Adrenal gland (tissue), 12 donors: ENCODE measurements around the gene SLC25A52. TPM values are rescaled to one million over a fixed set of nuclear protein-coding genes. Genes with fewer than 3 reads are reported as not detected.
A peak's percentile ranks its signal among the peaks of the same experiment; 100 is the strongest.

ENCODE experiments used
- DNase-seq, 7 donors: peaks; one replicate each; pipeline ENCODE4 v3.0.0-alpha.2; 2019 to 2020
- H3K27ac ChIP-seq, 5 donors: fragments of 200-600 bp; sonication (generic) in 4 of 5; 1 replicate in 3 of 5; 2 replicates in 2 of 5; pipeline versions ENCODE4 v1.5.1 to v1.8.0; 2016 to 2020; ENCODE audit warnings: mild to moderate bottlenecking in 1 of 5
- H3K27me3 ChIP-seq: fragments of 200-600 bp; 2 replicates; pipeline ENCODE4 v1.8.0; 2021
- H3K36me3 ChIP-seq, 2 donors: fragments of 200-600 bp; replicated peaks in 1 of 2; 1 replicate in 1 of 2; 2 replicates in 1 of 2; pipeline versions ENCODE4 v1.5.1 to v1.8.0; 2018 to 2022
- H3K4me1 ChIP-seq, 2 donors: fragments of 200-600 bp; replicated peaks in 1 of 2; 1 replicate in 1 of 2; 2 replicates in 1 of 2; pipeline versions ENCODE4 v1.5.1 to v1.8.0; 2018 to 2021
- H3K4me3 ChIP-seq, 4 donors: fragments of 200-600 bp; sonication (generic) in 3 of 4; one replicate each; pipeline ENCODE4 v1.5.1; 2016 to 2018
- H3K9me3 ChIP-seq, 3 donors: fragments of 200-600 bp; sonication (generic) in 1 of 3; replicated peaks in 1 of 3; 1 replicate in 2 of 3; 2 replicates in 1 of 3; pipeline versions ENCODE4 v1.5.1 to v1.8.0; 2016 to 2021
- CTCF ChIP-seq, 6 experiments: fragments of 450-650 bp in 4 of 6; fragments of 200-600 bp in 2 of 6; sonication (generic) in 1 of 6; IDR thresholded peaks; 1 replicate in 5 of 6; 2 replicates in 1 of 6; pipeline versions ENCODE4 v1.5.1 to v1.8.0; 2016 to 2021; ENCODE audit warnings: antibody characterized with exemption in 6 of 6, mild to moderate bottlenecking in 2 of 6, moderate library complexity in 1 of 6
- POLR2A ChIP-seq, 2 donors: fragments of 450-650 bp; IDR thresholded peaks; one replicate each; pipeline ENCODE4 v1.6.1; 2017; ENCODE audit warnings: antibody characterized with exemption in 2 of 2, mild to moderate bottlenecking in 2 of 2, moderate library complexity in 1 of 2
- WGBS, 4 donors: extraction: QIAGEN DNeasy Blood & Tissue Kit in 2 of 4; methylation state at CpG; one replicate each; pipeline versions ENCODE4 v1.1.5 to v1.1.7; 2013 to 2017; 5-methylcytosine and 5-hydroxymethylcytosine counted together
- intact Hi-C, 2 donors: fragments of 100-400 bp; cut with DNase I; formaldehyde crosslinking; loops; one replicate each; pipeline versions ENCODE4 v1.14.1 to v1.15.0; 2022 to 2023
- polyA plus RNA-seq, 3 donors: library from polyadenylated mRNA; stranded (reverse); fragments of 200-250 nt in 2 of 3; fragments of 350-450 nt in 1 of 3; fragmentation: Illumina TruSeq in 1 of 3; extraction: RNeasy Lipid Tissue Mini Kit (QIAGEN cat#74804) in 1 of 3; gene quantifications; one replicate each; pipeline ENCODE4 v1.2.3, GENCODE V29; 2013 to 2014
- total RNA-seq, 9 donors: library from RNA; depleted of rRNA in 4 of 9; stranded (reverse); fragments of >200 nt in 4 of 9; fragments of 120-200 nt in 1 of 9; fragmentation: NEBNext Ultra II Directional in 1 of 9; extraction: Animal tissue kit (Norgen Biotek cat#: 25700) in 1 of 9; gene quantifications; one replicate each; pipeline versions ENCODE4 v1.1.0 to v1.2.4, GENCODE V29; 2013 to 2023
- donor health status: healthy with polysubstance abuse.
- donor health status: Bipolar disorder and iron deficiency.
- donor health status: DM: yes; HTN: yes; CAD: no.
- donor health status: DM: no; HTN: no; CAD: no.
- donor health status: DM: no; HTN: no; CAD: no.
- donor health status: DM: yes; HTN: yes; CAD: no.

SLC25A52 gene
- total and polyA plus RNA-seq, 12 donors, result 0.06 to 0.47 TPM; not detected in 10

- Histone ChIP-seq H3K27me3 (no peaks in the 10 kb centered on the region), H3K36me3 (no peaks in the 10 kb centered on the region), H3K4me3 (peak overlapping the region in 3 of 4 donors; percentile 8 to 59 (median 29)), H3K27ac (peak overlapping the region in 4 of 5 donors; percentile 50 to 87 (median 72)), H3K4me1 (peaks cover 0 to 25% of the 10 kb centered on the region in 2 donors), H3K9me3 (no peaks in the 10 kb centered on the region)
- intact Hi-C loops, result loop anchor here (5.0 to 10.0 kb wide), 2 partner anchors 167 to 169 kb away; no protein-coding TSS in a partner anchor
- DNase-seq, result peak; percentile 41 to 73 (median 54)
- 11 to 24% (median 18%) methylated on average over 30 to 43 of the region's 43 CpGs for WGBS, 4 donors
- TF ChIP-seq CTCF (IDR thresholded peaks at IDR 0.05) (no peak), POLR2A (IDR thresholded peaks at IDR 0.05) (peak in 1 of 2 donors; percentile 23)
Observed at GRCh38 chr18:31723990-31724711, 36.5 kb downstream of the SLC25A52 start.

GRCh38 chr18:31723639-31723989, 37.1 kb downstream of the SLC25A52 start:
- intact Hi-C loops, result loop anchor here (5.0 to 10.0 kb wide), 2 partner anchors 166 to 169 kb away; no protein-coding TSS in a partner anchor
- DNase-seq, result no peak
- Histone ChIP-seq H3K36me3 (no peaks in the 10 kb centered on the region), H3K4me1 (peaks cover 0 to 25% of the 10 kb centered on the region in 2 donors), H3K27me3 (no peaks in the 10 kb centered on the region), H3K27ac (peak overlapping the region in 3 of 5 donors; percentile 66 to 87 (median 79)), H3K4me3 (peak overlapping the region in 2 of 4 donors; percentile 29 to 59), H3K9me3 (no peaks in the 10 kb centered on the region)
- WGBS, 4 donors, result 46 to 54% (median 49%) methylated on average over 3 to 7 of the region's 7 CpGs
- no peak for TF ChIP-seq CTCF (IDR thresholded peaks at IDR 0.05)
- TF ChIP-seq POLR2A (IDR thresholded peaks at IDR 0.05), result no peak

- intact Hi-C loops, result loop anchor here (5.0 to 10.0 kb wide), 2 partner anchors 165 to 168 kb away; no protein-coding TSS in a partner anchor
- TF ChIP-seq POLR2A (IDR thresholded peaks at IDR 0.05) (no peak), CTCF (IDR thresholded peaks at IDR 0.05) (peak; percentile 75 to 94 (median 85))
- no peaks in the 10 kb centered on the region for H3K9me3 ChIP-seq
- H3K36me3 ChIP-seq, result no peaks in the 10 kb centered on the region
- H3K4me3 ChIP-seq, result no peak overlapping the region
- H3K27me3 ChIP-seq, result no peaks in the 10 kb centered on the region
- peaks cover 0 to 25% of the 10 kb centered on the region in 2 donors for H3K4me1 ChIP-seq
- DNase-seq, result peak; percentile 85 to 98 (median 92)
- no peak overlapping the region for H3K27ac ChIP-seq
- WGBS, 4 donors, result 29 to 32% (median 31%) methylated on average over 7 of the region's 7 CpGs
Observed at GRCh38 chr18:31722369-31722957, 38.2 kb downstream of the SLC25A52 start.

- DNase-seq, result peak in 3 of 7 donors; percentile 17 to 39 (median 38)
- H3K9me3 ChIP-seq, result no peaks in the 10 kb centered on the region
- peaks cover 0 to 25% of the 10 kb centered on the region in 2 donors for H3K4me1 ChIP-seq
- peak overlapping the region in 4 of 5 donors; percentile 35 to 72 (median 56) for H3K27ac ChIP-seq
- no peak overlapping the region for H3K4me3 ChIP-seq
- H3K36me3 ChIP-seq, result no peaks in the 10 kb centered on the region
- intact Hi-C loops, result loop anchor here (5.0 to 10.0 kb wide), 2 partner anchors 164 to 167 kb away; no protein-coding TSS in a partner anchor
- H3K27me3 ChIP-seq, result no peaks in the 10 kb centered on the region
- TF ChIP-seq CTCF (IDR thresholded peaks at IDR 0.05), result peak in 1 of 6 experiments; percentile 7
- TF ChIP-seq POLR2A (IDR thresholded peaks at IDR 0.05), result no peak
- 40 to 54% (median 44%) methylated on average over 3 of the region's 3 CpGs for WGBS, 4 donors
Observed at GRCh38 chr18:31721601-31722000, 39.1 kb downstream of the SLC25A52 start.
